Kasumi-1 (cell line): Measurements from ENCODE around the gene LCLAT1.

Source experiments
- DNase-seq, 2 experiments: peaks; one replicate each; lab custom pipeline; 2025; lab: John Stamatoyannopoulos, UW

LCLAT1 gene

DNA sequence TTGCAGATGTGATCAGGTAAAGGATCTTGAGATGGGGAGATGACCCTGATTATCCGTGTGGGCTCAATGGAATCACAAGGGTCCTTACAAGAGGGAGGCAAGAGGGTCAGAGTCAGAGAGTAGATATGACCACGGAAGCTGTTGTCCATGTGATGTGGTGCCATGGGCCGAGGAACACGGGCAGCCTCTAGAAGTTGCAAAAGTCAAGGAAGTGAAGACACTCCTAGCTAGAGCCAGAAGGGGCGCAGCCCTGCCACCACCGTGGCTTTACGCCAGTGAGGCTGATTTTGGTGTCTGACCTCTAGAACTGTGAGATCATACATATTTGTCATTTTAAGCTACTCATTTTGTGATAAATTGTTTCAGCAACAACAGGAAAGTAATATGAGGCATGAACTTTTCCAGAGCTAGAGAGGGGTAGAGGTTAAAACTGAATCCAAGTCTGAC, 245.8 kb downstream of the LCLAT1 start:
- no peak for DNase-seq
